Activated CD4-positive, alpha-beta T cell treated with anti-CD3 and anti-CD28 coated beads, Interleukin-2, amount 10 ng/mL, durations not matched to agents 7 days and 5 days (primary cell): Measurements from ENCODE around the gene KERA. TPM values are rescaled to one million over a fixed set of nuclear protein-coding genes. Genes with fewer than 3 reads are reported as not detected.

Experiments used
- CTCF ChIA-PET: fragments of 350-600 bp; sonication (Branson Sonifier 250); formaldehyde crosslinking; loops from one replicate; lab custom pipeline; 2021; ENCODE audit warnings: antibody characterized with exemption; lab: Charles Lee
- POLR2A ChIA-PET: fragments of 350-600 bp; sonication (Branson Sonifier 250); formaldehyde crosslinking; loops from one replicate; lab custom pipeline; 2021; ENCODE audit warnings: antibody characterized with exemption; lab: Charles Lee
- DNase-seq: peaks from one replicate; pipeline ENCODE4 v3.0.0-alpha.2; 2020
- H3K27ac Mint-ChIP-seq: one replicate; pipeline ENCODE4 v1.8.0; 2021; ENCODE audit warnings: mild to moderate bottlenecking, moderate library complexity, mixed read lengths
- H3K27me3 Mint-ChIP-seq: one replicate; pipeline ENCODE4 v1.8.0; 2021; ENCODE audit warnings: mixed read lengths
- H3K36me3 Mint-ChIP-seq: one replicate; pipeline ENCODE4 v1.8.0; 2021; ENCODE audit warnings: low read depth, mixed read lengths
- H3K4me1 Mint-ChIP-seq: one replicate; pipeline ENCODE4 v1.8.0; 2021; ENCODE audit warnings: mixed read lengths
- H3K4me3 Mint-ChIP-seq: one replicate; pipeline ENCODE4 v1.8.0; 2021; ENCODE audit warnings: mild to moderate bottlenecking, moderate library complexity, mixed read lengths
- H3K9me3 Mint-ChIP-seq: one replicate; pipeline ENCODE4 v1.8.0; 2021; ENCODE audit warnings: mixed read lengths
- total RNA-seq, 2 experiments: library from RNA; stranded (reverse); gene quantifications; one replicate each; pipeline ENCODE4 v1.2.3, GENCODE V29; 2021

Gene KERA
- total RNA-seq, 2 experiments from 2014 or later, result not detected

DNA sequence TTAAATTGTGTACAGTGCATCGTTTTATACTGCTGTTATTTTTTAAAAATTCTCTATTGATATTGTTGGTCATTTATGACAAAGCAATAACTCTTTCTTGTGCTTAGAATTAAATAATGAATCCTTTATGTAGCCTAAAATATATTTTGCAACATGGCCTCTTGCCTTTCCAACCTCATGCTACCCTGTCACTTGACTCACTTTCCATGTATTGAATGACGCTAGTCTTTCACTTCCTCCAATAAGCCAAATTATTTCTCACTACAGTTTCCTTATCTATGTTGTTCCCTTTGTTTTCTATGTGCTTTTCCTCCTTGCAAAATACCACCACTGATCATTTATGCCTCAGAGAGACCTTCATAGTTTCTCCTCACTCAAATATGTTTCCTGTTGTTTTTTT lies 36.7 kb downstream of the KERA start:
- POLR2A ChIA-PET, result no interaction called here

DNA sequence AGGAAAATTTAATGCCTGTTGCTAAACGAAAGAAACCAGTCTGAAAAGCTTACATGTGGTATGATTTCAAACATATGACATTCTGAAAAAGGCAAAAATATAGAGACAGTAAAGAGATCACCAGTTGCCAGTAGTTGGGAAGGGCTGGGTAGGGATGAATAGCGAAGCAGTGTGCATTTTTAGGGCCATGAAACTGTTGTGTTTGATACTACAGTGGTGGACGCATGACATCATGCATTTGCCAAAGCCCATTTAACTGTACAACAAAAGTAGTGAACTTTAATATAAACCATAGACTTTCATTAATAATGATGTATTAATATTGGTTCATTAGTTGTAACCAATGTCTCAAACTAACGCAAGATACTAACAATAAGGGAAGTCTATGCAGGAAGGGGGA lies 38.4 kb downstream of the KERA start:
- no peak for DNase-seq
- POLR2A ChIA-PET, result no interaction called here
- H3K27me3 Mint-ChIP-seq, result peaks cover 9% of the 10 kb centered on the region
- CTCF ChIA-PET, result no interaction called here
- H3K4me1 Mint-ChIP-seq, result peaks cover 2% of the 10 kb centered on the region
- no peaks in the 10 kb centered on the region for H3K9me3 Mint-ChIP-seq
- H3K27ac Mint-ChIP-seq, result no peak overlapping the region
- H3K4me3 Mint-ChIP-seq, result no peak overlapping the region
- H3K36me3 Mint-ChIP-seq, result no peaks in the 10 kb centered on the region

More for the DNA sequence above, 36.7 kb downstream of the KERA start:
- no peaks in the 10 kb centered on the region for H3K36me3 Mint-ChIP-seq
- no peak overlapping the region for H3K27ac Mint-ChIP-seq
- H3K4me3 Mint-ChIP-seq, result no peak overlapping the region
- no peaks in the 10 kb centered on the region for H3K9me3 Mint-ChIP-seq
- CTCF ChIA-PET, result no interaction called here
- peaks cover 2% of the 10 kb centered on the region for H3K4me1 Mint-ChIP-seq
- H3K27me3 Mint-ChIP-seq, result peaks cover 5% of the 10 kb centered on the region
- no peak for DNase-seq

DNA sequence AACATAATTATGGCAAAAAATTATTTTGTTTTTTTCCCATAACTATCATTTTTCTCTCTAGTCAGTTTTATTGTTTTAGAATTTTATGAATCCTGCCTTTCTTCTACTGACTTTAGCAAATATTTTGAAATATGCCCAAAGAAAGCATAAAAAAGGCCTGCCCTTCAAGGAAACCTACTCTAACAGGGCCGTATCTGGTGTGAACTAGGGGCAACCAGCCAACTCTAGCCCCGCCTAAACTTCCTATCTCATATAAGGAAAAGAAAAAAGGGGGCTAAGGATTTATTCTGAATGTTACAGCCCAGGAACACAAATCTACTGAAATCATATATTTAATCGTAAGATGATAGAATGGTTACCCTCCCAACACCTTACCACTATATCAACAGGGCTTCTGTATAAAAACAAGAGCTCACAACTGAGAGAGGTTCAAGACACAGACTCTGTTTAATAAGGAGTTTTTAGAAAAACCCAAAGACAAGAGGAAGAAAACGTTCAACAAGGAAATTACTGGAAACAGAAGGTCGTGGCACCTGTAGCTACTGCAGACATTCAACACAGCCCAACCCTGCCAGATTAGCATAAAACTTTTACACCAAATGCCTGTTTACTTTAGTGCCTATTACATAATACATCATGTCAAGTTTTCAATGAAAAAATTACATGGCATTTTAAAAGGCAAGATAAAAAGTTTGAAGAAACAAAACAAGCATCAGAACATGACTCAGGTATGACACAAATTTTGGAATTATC lies 40.1 kb downstream of the KERA start:
- Mint-ChIP-seq H3K27me3 (peaks cover 21% of the 10 kb centered on the region), H3K4me1 (no peaks in the 10 kb centered on the region), H3K27ac (no peak overlapping the region), H3K9me3 (no peaks in the 10 kb centered on the region), H3K4me3 (no peak overlapping the region), H3K36me3 (no peaks in the 10 kb centered on the region)
- ChIA-PET CTCF (no interaction called here), POLR2A (no interaction called here)
- DNase-seq, result no peak

- POLR2A ChIA-PET, result no interaction called here
- Mint-ChIP-seq H3K4me1 (no peaks in the 10 kb centered on the region), H3K4me3 (no peak overlapping the region), H3K9me3 (no peaks in the 10 kb centered on the region), H3K27ac (no peak overlapping the region), H3K27me3 (peaks cover 21% of the 10 kb centered on the region), H3K36me3 (no peaks in the 10 kb centered on the region)
- CTCF ChIA-PET, result no interaction called here
- DNase-seq, result no peak
These were observed 40.8 kb downstream of the KERA start for GRCh38 chr12:91017043-91017442.

DNA sequence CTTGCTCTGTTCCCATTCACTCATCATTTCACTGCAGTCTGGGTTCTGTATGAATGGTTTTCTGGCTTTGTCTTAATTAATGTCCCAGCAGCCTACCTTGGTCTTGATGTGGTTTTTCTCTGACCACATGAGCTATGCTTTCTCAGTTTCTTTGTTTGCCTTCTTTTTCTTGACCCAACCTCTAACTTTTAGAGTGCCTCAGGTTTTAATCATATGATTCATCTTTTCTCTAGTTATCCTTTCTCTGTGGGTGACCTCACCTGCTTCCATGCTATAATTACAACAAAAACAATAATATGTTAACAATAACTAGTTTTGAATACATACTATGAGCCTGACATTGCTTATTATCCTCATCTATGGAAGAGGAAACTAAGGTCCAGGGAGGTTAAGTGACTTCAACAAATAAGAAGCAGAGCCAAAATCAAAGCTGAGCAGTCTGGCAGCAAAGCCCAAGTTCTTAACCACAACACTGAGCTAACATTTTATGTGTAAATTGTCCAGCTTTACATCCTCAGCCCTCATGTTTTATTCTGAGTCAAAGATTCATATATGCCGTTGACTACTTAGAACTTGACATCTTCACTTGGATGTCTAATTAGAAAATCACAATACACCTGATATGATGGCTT lies 48.4 kb downstream of the KERA start:
- no peaks in the 10 kb centered on the region for H3K9me3 Mint-ChIP-seq
- no peak overlapping the region for H3K27ac Mint-ChIP-seq
- H3K4me3 Mint-ChIP-seq, result no peak overlapping the region
- H3K27me3 Mint-ChIP-seq, result peaks cover 39% of the 10 kb centered on the region
- H3K36me3 Mint-ChIP-seq, result no peaks in the 10 kb centered on the region
- no peak for DNase-seq
- CTCF ChIA-PET, result no interaction called here
- POLR2A ChIA-PET, result no interaction called here
- peaks cover 24% of the 10 kb centered on the region for H3K4me1 Mint-ChIP-seq

GRCh38 chr12:91007531-91008290 lies 50.1 kb downstream of the KERA start:
- Mint-ChIP-seq H3K27ac (no peak overlapping the region), H3K9me3 (no peaks in the 10 kb centered on the region), H3K4me3 (no peak overlapping the region), H3K36me3 (no peaks in the 10 kb centered on the region), H3K4me1 (peaks cover 24% of the 10 kb centered on the region), H3K27me3 (peaks cover 30% of the 10 kb centered on the region)
- POLR2A ChIA-PET, result no interaction called here
- DNase-seq, result peak; percentile 21
- CTCF ChIA-PET, result no interaction called here

DNA sequence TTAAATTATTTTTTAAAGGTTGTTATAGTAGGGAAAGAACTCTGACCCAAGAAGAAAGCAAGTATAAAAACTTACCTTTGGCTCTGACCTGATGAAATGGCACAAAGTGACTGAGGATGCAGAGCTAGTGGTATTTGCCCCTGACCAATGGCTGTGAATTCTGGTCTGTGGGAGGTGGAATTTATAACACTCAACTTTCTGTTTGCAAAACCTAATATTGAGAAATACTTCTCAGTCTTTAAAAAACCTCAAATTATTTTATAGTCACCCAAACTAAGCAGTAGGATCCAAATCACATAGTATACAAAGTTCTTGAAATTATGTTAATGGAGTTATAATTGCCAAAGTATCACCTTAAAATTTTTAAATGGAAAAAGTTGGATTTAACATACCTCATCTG lies 53.0 kb downstream of the KERA start, which contains the start of gene EPYC:
EPYC (minus strand) TSS at position 101 of the 400 bp plus-strand sequence. CDS start 2,407 bp downstream, outside the sequence.
- POLR2A ChIA-PET, result no interaction called here
- H3K27me3 Mint-ChIP-seq, result peaks cover 25% of the 10 kb centered on the region
- CTCF ChIA-PET, result no interaction called here
- no peaks in the 10 kb centered on the region for H3K36me3 Mint-ChIP-seq
- no peak within 1 kb of the TSS for H3K27ac Mint-ChIP-seq
- DNase-seq, result no peak
- no peaks in the 10 kb centered on the region for H3K9me3 Mint-ChIP-seq
- peaks cover 22% of the 10 kb centered on the region for H3K4me1 Mint-ChIP-seq
- H3K4me3 Mint-ChIP-seq, result no peak within 1 kb of the TSS

GRCh38 chr12:91003737-91004136 lies 54.1 kb downstream of the KERA start:
- POLR2A ChIA-PET, result no interaction called here
- Mint-ChIP-seq H3K36me3 (no peaks in the 10 kb centered on the region), H3K27ac (no peak overlapping the region), H3K27me3 (peaks cover 20% of the 10 kb centered on the region), H3K4me1 (peaks cover 17% of the 10 kb centered on the region), H3K4me3 (no peak overlapping the region), H3K9me3 (no peaks in the 10 kb centered on the region)
- CTCF ChIA-PET, result no interaction called here
- DNase-seq, result no peak

DNA sequence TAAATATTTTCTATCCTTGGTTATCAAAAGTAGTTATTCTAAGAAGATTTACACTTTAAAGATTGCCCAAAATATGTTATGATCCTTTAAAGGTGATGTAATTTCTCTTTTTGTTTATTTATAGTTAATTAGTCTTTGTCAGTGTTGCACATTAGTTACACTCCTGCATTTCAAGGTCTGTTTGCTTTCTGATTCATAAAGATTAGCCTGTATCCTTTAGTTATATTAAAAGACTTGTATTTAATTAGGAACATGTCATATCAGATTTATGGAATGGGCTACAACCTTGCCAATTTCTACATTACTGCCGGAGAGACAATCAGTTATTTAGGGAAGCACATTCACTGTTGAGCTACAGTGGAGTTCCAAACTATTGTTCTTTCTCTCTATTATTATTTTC lies 56.5 kb downstream of the KERA start:
- no peak for DNase-seq
- no peaks in the 10 kb centered on the region for H3K4me1 Mint-ChIP-seq
- no peaks in the 10 kb centered on the region for H3K36me3 Mint-ChIP-seq
- no peak overlapping the region for H3K4me3 Mint-ChIP-seq
- H3K27me3 Mint-ChIP-seq, result peaks cover 18% of the 10 kb centered on the region
- no peaks in the 10 kb centered on the region for H3K9me3 Mint-ChIP-seq
- no peak overlapping the region for H3K27ac Mint-ChIP-seq
- ChIA-PET POLR2A (no interaction called here), CTCF (no interaction called here)

Other genes with a start within 250 kb of the KERA start
- gene CCER1, start 102.8 kb downstream of the KERA start, total RNA-seq, result not detected
- not detected for gene EPYC, start 53.1 kb downstream of the KERA start, total RNA-seq
- not detected for gene LUM, start 53.5 kb upstream of the KERA start, total RNA-seq
- not detected for gene DCN, start 124.8 kb upstream of the KERA start, total RNA-seq